NCI-H345 treated with DMSO at 0.1 percent for 48 hours (cell line): ENCODE results near the gene RNF20.
"Not testable (repeated sequence)": the region's sequence is repeated elsewhere in the genome, so short reads cannot be mapped to it uniquely, and the experiment has no call there.

Experiments used
- DNase-seq: peaks from one replicate; lab custom pipeline; 2025; ENCODE audit not compliant: unreplicated experiment; lab: John Stamatoyannopoulos, UW

RNF20 gene

DNA sequence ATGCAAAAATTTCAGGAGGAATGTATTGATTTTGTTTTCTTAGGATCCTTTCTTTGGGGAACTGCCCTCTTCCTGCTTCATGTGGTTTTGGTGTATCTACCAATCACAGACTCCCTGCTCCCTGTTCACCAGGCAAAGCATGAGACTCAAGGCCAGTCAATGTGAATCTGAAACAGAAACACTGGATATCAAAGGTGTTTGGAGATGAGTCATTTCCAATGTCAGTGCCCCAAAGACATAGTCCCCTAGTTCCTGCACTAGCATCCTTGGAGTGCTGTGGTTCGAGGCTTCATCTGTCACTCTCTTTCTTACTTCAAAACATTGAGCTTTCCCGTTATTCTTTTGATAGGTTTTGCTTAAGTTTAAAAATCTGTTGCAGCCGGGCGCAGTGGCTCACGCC lies 53.0 kb downstream of the RNF20 start:
- DNase-seq = no peak

DNA sequence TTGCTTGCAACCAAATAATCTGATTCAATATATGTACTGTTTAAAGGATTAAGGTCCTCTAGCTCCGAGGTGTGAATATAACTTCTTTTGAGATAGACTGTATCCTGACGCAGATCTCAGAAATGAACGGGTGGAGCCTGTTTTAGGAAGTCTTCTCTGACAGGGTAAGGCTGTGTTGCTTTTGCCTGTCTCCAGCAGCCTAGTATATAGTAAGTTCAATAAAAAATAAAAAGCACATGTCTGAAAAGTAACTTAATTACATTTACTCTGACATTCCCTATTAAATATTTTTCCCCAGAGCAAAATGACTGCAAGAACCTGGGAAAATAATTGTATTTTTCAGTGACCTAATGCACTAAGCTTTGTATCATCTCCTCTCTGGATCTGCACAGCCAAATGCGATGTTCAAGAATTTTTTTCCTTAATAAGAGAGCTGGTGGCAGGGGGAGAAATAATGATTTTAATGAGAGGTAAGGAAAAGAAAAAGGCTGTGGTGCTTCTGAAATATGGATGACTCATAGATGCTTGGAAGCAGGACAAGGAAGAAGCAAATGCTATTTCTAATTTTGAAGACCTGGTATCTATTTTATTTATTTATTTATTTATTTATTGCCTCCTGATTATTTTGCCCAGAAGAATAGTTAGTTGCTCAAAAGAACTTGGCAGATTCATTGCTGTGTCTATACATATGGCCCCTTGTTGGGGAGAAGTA lies 53.8 kb downstream of the RNF20 start:
- DNase-seq = no peak

DNA sequence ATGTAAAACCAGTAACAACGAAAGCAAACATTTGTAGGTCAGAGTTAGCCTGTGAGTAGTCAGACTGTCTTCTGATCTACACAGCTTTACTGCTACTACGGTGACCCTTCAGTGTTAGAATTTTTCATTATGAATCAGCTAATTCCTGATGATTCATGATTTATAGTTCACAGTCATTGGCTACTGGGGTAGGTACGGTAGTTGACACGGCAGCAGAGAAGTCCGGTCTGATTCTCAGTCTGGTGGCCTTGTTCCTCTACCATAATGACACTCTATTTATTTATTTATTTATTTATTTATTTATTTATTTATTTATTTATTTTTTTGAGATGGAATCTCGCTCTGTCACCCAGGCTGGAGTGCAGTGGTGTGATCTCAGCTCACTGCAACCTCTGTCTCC lies 56.4 kb downstream of the RNF20 start:
- not testable (repeated sequence) for DNase-seq

DNA sequence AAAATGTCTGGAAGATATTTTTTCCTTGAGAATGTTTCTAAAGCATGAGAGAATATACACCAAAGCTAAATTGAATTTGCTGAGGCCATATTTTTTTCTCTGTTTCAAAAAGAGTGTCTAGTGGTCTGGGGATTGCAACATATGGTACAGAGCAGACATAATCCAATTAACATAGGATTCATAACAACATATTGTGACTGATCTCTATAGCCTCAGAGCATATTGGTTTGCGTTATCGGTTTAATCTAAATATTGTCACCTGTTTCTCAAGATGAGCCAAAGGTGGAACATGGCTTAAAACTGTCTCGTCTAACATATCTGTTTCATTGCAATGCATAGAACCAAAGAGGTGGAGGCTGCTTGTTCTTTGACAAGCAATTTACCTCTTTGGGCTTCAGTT lies 57.2 kb downstream of the RNF20 start:
- no peak for DNase-seq

DNA sequence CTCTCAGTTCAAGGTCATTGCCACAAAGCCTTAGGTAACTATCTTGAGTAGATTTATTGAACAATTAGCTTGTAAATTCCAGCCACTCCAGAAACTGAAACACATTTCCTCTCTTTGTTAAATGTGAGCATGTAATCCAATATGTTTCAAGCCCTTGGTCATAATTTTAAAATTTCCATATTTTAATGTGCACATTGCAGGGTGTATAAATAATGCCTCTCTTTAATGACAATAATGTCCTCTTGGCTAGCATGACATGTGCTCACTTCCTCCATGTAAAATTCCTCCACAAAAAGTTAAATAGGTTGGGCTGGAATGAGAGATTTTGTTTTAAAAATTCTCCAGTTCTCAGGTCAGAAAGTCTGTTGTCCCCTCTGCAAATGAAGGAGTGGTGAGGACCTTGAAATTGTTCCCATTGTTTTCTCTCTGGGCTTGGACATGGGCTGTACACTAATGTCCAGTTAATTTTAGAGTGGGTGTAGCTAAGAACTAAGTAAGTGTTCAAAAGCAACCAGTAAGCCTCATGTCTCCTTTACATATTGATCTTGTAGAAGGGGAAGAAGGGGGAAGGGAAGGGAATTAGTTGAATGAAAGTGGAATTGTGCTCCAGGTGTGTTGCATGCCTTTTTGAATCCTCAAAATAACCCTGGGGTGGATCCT lies 58.3 kb downstream of the RNF20 start:
- DNase-seq = no peak

DNA sequence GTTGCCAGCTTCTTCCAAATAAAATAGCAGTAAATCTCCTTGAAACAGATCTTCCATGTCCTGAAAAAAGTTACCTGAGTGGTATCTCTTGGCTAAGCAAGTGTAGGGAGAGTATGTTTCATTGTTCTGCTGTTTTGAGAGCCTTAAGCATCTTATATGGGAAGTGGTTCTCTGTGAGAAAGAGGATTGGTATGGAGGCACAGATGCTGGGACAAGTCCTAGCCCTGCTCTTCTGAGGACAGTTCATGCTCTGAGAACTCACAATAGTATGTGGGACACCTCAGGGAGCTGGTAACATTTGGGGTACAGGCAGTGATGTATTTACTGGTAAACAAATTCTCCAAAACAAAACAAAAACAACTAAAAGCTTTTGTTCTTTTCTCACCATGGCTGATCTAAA lies 59.1 kb downstream of the RNF20 start:
- no peak for DNase-seq

DNA sequence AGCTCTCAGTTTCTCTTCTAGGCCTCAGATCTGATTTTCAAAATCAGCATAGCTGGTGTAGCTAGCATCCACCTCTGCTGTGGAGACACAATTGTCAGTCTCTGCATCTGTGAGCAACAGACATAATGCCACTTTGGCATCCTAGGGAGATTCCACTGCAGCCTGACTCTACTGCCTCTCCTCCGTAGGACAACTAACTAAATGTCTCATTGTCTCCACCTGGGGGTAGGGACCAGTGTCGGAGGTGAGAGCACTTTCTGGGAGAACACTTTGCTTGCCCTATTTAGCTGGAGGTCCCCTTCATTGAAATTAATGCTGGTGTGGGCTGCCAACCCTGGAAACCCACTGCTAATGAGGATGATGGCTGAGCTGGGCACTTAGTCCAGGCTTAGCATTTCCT lies 59.7 kb downstream of the RNF20 start:
- DNase-seq = no peak

DNA sequence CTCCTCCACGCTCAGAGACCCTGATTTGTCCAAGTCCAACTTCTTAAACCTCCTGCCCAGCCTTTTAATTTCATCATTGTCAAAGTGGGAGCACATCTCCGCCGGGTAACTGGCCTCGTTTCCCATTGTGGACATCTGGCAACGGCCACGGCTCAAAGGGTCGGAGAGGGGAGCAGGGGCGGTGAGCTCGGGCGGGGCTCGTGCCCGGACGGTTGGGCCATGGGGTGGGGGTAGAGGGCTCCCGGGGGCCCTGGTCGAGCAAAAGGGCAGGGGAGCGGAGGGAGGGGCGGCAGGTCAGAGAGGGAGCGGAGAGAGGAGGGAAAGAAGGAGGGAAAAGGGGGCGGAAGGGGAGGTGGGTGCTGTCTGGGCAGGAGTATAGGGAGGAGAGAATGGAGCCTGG lies 61.1 kb downstream of the RNF20 start, which contains the start of gene PPP3R2:
TSS of gene PPP3R2 (minus strand) at position 174 of the 400 bp plus-strand sequence. CDS start at position 126, 48 bp downstream.
- DNase-seq = no peak

DNA sequence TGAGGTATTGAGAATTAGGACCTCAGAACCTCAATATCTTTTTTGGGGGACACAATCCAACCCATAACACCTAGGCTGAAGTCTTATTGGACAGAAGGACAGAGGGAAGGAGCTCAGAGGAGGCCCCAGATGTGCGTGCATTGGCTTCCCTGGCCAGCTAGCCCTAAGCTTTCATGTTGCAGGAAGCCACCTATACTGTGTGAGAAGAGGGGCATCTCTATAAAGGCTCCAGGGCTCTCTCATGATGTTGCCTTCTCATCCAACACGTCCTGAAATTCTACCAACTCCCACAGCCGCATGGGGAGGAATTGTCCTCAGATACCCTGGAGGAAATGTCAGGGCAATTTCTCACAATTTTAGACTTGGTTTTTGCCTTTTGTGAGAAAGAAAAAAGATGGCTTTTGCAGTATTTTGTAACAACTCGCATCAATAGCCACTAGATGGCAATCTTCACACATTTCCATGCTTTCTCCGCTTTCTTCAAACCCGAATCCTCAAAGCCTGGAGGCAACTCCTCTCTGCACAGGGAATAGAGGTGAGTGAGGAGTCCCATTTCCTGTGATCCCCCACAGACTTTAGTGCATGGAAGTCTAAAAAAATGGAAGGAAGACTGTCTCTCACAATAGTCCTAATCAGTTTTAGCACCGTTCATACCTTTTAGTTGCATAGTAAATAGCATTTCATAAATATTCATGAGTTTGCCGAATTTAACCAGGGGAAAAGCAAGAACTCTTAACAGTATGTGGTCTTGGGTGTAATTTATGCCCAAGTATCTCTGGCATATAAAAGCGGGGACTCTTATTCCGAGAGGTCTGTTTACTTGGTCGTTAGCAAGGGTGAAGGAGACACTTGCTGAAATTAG lies 68.5 kb downstream of the RNF20 start:
- peak; percentile 60 for DNase-seq

DNA sequence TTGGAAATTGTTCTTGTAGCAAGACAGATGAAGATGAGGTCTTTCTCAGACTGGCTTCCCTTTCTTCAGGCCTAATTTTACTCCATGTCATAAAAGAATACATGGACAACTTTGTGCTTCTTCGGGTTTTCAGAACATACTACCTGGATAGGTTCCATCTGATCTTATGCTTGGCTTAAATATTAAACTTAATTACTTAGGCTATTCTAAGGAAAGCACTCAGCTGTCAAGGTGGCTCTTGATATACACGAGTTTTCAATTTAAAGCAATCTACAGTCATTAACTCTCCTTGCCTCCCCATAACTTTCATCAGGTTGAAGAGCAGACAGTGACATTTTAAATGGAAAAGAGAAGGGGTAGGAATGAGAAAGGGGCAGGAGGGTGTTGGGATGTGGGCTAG lies 70.6 kb downstream of the RNF20 start:
- no peak for DNase-seq

DNA sequence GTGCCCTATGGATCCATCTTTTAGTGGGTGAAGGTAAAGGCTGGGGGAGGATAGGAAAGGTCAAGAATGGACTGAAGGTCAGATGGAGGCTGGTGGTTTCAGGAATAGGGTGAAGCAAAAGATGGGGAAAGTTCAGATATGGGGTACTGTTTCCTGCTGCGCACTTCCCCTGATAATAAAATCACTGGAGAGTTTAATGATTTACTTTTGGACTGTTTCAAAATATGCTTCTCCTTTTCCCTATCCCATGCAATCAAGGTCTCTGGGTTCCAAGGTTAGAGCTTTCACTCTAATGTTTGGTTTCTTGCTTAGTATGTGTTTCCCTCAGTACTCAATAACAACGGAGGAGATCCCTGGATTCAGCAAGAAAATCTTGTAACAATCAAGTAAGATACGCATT lies 71.9 kb downstream of the RNF20 start:
- no peak for DNase-seq
